Fibroblast of villous mesenchyme (primary cell): ENCODE results near the gene NKG7. TPM values are rescaled to one million over a fixed set of nuclear protein-coding genes. Genes with fewer than 3 reads are reported as not detected.
A peak's percentile ranks its signal among the peaks of the same experiment; 100 is the strongest.
"Not testable (repeated sequence)": the region's sequence is repeated elsewhere in the genome, so short reads cannot be mapped to it uniquely, and the experiment has no call there.

Experiments
- DNase-seq: peaks from one replicate; pipeline ENCODE4 v3.0.0-alpha.2; 2010; ENCODE audit warnings: low read depth
- H3K4me3 ChIP-seq: 2 replicates; pipeline ENCODE4 v1.5.1; 2011; ENCODE audit warnings: low read depth, mild to moderate bottlenecking, low read length
- total RNA-seq: library from RNA; depleted of rRNA; stranded (reverse); fragments of >200 nt; gene quantifications from 2 replicates; pipeline ENCODE4 v1.2.3, GENCODE V29; 2012
- TF ChIP-seq, protein P1 (sequence below): IDR thresholded peaks from 2 replicates; pipeline ENCODE4 v1.5.1; 2012; ENCODE audit warnings: low read depth, mild to moderate bottlenecking, low read length; ENCODE audit not compliant: insufficient read depth

The NKG7 gene
- total RNA-seq: not detected in 2 replicates

DNA sequence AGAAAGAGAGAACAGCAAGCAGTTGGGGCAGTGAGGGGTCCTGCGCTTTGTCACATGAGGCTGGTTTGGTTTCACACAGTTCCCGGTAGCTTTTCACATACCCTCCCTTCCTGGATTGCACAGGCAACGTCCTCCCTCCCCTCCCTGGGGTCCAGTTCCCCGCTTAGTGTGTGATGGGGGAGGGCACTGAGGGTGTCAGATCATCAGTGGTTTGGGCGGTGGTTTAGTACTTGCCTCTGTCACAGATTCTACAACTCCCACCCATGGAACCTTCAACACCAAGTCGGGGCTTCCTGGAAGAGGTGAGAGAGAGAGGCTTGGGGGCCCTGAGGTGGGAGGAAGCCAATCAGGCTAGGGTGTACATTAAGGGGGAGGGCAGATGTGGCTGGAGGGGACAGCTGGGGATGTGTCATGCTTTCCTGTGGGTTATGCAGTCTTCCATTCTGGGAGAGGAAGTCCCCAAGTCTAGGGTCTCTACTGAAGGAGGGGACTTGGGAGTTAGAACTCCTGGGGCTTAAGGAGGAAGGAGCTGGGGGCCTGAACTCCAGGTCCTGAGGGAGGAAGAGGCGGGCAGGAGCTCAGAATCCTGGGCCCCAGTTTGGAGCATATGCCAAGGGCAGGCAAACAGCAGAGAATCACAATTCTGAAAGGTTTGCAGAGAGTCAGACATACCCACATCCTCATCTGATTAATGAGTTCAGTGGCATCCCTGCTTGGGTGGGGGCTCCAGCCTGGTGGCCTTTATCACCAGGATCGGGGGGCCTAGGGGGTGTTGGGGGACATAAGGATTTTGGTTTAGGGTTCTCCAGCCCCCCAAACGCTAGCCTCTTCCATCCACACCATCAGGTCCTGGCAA lies at the start of gene NKG7:
NKG7 (minus strand) TSS at position 6 of the 856 bp plus-strand sequence. CDS start 119 bp downstream, outside the sequence.
- TF ChIP-seq, protein P1, sequence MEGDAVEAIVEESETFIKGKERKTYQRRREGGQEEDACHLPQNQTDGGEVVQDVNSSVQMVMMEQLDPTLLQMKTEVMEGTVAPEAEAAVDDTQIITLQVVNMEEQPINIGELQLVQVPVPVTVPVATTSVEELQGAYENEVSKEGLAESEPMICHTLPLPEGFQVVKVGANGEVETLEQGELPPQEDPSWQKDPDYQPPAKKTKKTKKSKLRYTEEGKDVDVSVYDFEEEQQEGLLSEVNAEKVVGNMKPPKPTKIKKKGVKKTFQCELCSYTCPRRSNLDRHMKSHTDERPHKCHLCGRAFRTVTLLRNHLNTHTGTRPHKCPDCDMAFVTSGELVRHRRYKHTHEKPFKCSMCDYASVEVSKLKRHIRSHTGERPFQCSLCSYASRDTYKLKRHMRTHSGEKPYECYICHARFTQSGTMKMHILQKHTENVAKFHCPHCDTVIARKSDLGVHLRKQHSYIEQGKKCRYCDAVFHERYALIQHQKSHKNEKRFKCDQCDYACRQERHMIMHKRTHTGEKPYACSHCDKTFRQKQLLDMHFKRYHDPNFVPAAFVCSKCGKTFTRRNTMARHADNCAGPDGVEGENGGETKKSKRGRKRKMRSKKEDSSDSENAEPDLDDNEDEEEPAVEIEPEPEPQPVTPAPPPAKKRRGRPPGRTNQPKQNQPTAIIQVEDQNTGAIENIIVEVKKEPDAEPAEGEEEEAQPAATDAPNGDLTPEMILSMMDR: no peak
- no peak for DNase-seq
- H3K4me3 ChIP-seq: no peak within 1 kb of the TSS

GRCh38 chr19:51422053-51422448 lies 49.6 kb upstream of the NKG7 start:
- H3K4me3 ChIP-seq: no peak overlapping the region
- DNase-seq: peak; percentile 72
- TF ChIP-seq, protein P1: peak; percentile 97

- no peak overlapping the region for H3K4me3 ChIP-seq
- TF ChIP-seq, protein P1: no peak
- DNase-seq: no peak
Measured at GRCh38 chr19:51421229-51422052, 49.0 kb upstream of the NKG7 start.

- DNase-seq, H3K4me3 ChIP-seq: not testable (repeated sequence)
Measured at GRCh38 chr19:51420511-51420910, 48.1 kb upstream of the NKG7 start.

DNA sequence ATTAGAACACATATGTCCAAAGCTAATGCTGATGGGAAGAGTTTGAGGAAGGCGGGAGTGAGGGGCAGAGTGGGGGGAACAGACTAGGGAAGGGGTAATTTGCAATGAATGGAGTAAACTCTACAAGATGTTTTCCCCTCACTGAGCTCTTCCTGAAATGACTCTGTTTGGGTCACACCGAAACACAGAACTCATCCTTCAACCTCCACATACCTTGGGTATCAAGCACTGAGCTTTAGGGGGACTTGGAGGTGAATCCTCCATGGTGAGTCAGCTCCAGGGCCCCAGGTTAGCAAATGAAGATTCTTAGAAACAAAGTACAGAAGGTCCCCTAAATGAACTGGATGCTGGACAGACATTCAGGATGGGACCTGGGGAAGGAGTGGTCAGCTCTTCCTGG lies 46.3 kb upstream of the NKG7 start:
- H3K4me3 ChIP-seq: no peak overlapping the region
- TF ChIP-seq, protein P1: no peak
- no peak for DNase-seq

DNA sequence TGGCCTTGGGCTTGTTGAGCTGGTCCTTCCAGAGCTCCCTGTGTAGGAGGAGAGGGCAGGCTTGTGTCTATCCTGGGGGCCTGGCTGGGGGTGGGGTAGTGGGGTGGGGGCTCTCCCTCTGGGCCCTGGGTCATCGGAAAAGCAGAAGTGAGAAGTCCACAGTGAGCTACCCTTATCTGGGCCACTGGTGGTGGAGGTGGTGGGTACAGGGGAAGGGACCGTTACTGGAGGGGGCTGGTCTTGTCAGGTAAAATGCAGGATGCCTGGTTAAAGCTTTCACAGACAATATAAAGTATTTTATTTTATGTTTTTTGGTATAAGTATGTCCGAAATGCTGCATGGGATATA lies 45.3 kb upstream of the NKG7 start:
- TF ChIP-seq, protein P1: no peak

GRCh38 chr19:51417107-51417809 lies 44.8 kb upstream of the NKG7 start, which contains the start of gene SIGLEC10:
Gene SIGLEC10, minus strand, starts transcription at chr19:51417642. Its CDS starts 61 bp downstream, at chr19:51417581.
- DNase-seq: no peak
- TF ChIP-seq, protein P1: no peak
- H3K4me3 ChIP-seq: no peak within 1 kb of the TSS

More for the DNA sequence above, 45.3 kb upstream of the NKG7 start:
- no peak overlapping the region for H3K4me3 ChIP-seq
- DNase-seq: no peak

DNA sequence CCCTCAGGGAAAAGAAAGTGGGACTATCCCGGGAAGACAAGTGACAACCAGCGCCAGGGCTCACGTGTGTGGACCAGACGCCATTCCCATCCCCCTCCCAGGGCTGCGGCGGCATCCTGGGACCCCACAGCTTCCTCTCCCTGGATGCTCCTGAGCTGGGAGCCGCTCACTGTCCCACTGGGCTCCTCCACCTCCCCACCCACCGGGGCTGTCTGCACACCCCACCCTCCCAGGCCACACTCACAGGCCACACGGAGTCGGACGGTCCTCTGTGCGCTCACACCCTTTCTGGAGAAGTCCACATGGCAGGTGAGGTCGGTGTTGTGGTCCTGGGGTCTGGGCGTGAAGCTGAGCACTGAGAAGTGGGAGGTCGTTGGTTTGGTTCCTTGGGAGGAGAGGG lies 44.0 kb upstream of the NKG7 start:
- not testable (repeated sequence) for H3K4me3 ChIP-seq, DNase-seq
